ENCODE results near the gene CTSF. TPM values are rescaled to one million over a fixed set of nuclear protein-coding genes. Genes with fewer than 3 reads are reported as not detected.

CTSF gene
- total and polyA plus RNA-seq, 2 of the 13 experiments (the other 11 are each of a cell fraction or from before 2014, with no cell fraction given): not detected

DNA sequence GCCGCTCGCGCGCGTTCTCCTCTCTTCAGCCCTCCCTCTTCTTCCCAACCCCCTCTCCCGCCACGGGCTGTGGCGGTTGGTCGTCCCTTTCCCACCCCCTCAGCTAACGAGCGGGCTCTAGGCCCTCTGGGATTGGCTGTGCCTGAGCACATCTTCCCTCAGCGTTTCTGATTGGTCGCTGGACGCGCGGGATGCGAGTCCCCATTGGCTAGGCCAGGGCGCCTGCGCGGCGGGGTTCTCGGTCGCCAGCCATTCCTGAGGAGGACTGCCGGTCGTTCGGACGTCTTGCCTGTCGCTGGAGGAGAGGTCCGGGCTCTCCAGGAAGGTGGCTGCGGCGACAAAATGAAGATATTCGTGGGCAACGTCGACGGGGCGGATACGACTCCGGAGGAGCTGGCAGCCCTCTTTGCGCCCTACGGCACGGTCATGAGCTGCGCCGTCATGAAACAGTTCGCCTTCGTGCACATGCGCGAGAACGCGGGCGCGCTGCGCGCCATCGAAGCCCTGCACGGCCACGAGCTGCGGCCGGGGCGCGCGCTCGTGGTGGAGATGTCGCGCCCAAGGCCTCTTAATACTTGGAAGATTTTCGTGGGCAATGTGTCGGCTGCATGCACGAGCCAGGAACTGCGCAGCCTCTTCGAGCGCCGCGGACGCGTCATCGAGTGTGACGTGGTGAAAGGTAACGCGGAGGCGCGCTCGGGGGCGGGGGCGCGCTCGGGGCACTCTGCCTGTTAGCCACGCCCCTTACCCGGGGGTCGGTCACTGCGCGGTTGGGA, 48.2 kb upstream of the CTSF start, which contains the start of gene RBM14 (continued):
- TF ChIP-seq, protein P1, sequence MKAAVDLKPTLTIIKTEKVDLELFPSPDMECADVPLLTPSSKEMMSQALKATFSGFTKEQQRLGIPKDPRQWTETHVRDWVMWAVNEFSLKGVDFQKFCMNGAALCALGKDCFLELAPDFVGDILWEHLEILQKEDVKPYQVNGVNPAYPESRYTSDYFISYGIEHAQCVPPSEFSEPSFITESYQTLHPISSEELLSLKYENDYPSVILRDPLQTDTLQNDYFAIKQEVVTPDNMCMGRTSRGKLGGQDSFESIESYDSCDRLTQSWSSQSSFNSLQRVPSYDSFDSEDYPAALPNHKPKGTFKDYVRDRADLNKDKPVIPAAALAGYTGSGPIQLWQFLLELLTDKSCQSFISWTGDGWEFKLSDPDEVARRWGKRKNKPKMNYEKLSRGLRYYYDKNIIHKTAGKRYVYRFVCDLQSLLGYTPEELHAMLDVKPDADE (CRISPR knock-in tag; IDR thresholded peaks at IDR 0.05): peak; percentile 83; the same call in 1 of the 2 replicates
- TF ChIP-seq, protein P2, sequence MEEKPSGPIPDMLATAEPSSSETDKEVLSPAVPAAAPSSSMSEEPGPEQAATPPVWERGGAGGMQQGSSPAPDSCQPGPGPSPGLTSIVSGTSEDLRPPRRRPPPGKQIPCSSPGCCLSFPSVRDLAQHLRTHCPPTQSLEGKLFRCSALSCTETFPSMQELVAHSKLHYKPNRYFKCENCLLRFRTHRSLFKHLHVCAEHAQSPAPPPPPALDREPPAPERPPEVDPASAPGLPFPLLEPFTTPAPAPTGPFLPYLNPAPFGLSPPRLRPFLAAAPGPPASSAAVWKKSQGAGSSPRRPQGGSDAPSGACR (CRISPR knock-in tag; IDR thresholded peaks at IDR 0.05): peak; percentile 86
- TF ChIP-seq NFIC (IDR thresholded peaks at IDR 0.05; ENCODE audit: low read length) (no peak), PAF1 (CRISPR knock-in tag; IDR thresholded peaks at IDR 0.05) (no peak), ZKSCAN1 (IDR thresholded peaks at IDR 0.05; ENCODE audit: low read length) (no peak; the same call in 1 of the 2 replicates), ZFP62 (CRISPR knock-in tag; IDR thresholded peaks at IDR 0.05) (no peak), MBD4 (IDR thresholded peaks at IDR 0.05; ENCODE audit: borderline replicate concordance, low read length) (no peak), TEAD2 (CRISPR knock-in tag; IDR thresholded peaks at IDR 0.05) (peak; percentile 82), ZIK1 (CRISPR knock-in tag; IDR thresholded peaks at IDR 0.05; ENCODE audit: borderline replicate concordance, low read depth) (no peak)
- TF ChIP-seq, protein P3, sequence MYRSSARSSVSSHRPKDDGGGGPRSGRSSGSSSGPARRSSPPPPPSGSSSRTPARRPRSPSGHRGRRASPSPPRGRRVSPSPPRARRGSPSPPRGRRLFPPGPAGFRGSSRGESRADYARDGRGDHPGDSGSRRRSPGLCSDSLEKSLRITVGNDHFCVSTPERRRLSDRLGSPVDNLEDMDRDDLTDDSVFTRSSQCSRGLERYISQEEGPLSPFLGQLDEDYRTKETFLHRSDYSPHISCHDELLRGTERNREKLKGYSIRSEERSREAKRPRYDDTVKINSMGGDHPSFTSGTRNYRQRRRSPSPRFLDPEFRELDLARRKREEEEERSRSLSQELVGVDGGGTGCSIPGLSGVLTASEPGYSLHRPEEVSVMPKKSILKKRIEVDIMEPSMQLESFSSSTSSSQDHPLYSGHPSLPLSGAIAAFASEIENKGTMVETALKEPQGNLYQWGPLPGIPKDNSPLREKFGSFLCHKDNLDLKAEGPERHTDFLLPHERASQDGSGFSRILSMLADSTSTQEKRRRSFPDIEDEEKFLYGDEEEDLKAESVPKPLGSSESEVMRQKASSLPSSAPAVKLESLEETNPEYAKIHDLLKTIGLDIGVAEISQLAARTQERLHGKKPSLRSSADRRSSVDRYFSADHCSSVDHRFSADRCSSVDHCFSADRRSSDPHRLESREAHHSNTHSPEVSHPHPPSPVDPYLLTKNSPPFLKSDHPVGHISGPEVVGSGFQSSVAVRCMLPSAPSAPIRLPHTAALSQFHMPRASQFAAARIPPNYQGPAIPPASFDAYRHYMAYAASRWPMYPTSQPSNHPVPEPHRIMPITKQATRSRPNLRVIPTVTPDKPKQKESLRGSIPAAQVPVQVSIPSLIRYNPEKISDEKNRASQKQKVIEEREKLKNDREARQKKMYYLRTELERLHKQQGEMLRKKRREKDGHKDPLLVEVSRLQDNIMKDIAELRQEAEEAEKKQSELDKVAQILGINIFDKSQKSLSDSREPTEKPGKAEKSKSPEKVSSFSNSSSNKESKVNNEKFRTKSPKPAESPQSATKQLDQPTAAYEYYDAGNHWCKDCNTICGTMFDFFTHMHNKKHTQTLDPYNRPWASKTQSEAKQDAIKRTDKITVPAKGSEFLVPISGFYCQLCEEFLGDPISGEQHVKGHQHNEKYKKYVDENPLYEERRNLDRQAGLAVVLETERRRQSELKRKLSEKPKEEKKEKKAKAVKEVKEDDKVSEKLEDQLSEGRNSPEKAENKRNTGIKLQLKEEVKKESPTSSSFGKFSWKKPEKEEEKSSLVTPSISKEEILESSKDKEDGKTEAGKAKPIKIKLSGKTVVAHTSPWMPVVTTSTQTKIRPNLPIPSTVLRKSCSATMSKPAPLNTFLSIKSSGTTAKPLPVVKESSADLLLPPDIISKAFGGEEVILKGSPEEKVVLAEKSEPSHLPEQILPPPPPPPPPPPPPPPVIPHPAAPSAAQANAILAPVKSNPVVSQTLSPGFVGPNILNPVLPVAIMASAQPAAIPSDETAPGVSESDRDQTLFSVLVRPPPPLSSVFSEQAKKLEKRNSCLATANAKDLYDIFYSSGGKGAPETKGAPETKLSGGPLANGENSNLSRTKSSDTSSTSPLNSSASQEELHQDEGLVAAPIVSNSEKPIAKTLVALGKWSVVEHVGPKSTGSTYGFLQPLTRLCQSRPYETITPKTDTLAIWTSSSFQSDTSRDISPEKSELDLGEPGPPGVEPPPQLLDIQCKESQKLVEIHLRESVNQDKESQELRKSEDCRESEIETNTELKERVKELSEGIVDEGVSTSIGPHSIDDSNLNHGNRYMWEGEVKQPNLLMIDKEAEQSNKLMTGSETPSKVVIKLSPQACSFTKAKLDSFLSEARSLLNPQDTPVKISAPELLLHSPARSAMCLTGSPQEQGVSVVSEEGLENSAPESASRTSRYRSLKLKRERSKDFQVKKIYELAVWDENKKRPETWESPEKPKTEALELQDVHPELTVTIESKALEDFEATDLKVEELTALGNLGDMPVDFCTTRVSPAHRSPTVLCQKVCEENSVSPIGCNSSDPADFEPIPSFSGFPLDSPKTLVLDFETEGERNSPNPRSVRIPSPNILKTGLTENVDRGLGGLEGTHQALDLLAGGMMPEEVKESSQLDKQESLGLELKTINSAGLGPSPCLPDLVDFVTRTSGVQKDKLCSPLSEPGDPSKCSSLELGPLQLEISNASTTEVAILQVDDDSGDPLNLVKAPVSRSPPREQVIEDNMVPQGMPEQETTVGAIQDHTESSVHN (CRISPR knock-in tag; IDR thresholded peaks at IDR 0.05): peak; percentile 91
- TF ChIP-seq, protein P4, sequence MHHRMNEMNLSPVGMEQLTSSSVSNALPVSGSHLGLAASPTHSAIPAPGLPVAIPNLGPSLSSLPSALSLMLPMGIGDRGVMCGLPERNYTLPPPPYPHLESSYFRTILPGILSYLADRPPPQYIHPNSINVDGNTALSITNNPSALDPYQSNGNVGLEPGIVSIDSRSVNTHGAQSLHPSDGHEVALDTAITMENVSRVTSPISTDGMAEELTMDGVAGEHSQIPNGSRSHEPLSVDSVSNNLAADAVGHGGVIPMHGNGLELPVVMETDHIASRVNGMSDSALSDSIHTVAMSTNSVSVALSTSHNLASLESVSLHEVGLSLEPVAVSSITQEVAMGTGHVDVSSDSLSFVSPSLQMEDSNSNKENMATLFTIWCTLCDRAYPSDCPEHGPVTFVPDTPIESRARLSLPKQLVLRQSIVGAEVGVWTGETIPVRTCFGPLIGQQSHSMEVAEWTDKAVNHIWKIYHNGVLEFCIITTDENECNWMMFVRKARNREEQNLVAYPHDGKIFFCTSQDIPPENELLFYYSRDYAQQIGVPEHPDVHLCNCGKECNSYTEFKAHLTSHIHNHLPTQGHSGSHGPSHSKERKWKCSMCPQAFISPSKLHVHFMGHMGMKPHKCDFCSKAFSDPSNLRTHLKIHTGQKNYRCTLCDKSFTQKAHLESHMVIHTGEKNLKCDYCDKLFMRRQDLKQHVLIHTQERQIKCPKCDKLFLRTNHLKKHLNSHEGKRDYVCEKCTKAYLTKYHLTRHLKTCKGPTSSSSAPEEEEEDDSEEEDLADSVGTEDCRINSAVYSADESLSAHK (CRISPR knock-in tag; IDR thresholded peaks at IDR 0.05; ENCODE audit: borderline replicate concordance): no peak
- TF ChIP-seq, protein P5, sequence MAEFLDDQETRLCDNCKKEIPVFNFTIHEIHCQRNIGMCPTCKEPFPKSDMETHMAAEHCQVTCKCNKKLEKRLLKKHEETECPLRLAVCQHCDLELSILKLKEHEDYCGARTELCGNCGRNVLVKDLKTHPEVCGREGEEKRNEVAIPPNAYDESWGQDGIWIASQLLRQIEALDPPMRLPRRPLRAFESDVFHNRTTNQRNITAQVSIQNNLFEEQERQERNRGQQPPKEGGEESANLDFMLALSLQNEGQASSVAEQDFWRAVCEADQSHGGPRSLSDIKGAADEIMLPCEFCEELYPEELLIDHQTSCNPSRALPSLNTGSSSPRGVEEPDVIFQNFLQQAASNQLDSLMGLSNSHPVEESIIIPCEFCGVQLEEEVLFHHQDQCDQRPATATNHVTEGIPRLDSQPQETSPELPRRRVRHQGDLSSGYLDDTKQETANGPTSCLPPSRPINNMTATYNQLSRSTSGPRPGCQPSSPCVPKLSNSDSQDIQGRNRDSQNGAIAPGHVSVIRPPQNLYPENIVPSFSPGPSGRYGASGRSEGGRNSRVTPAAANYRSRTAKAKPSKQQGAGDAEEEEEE (CRISPR knock-in tag; IDR thresholded peaks at IDR 0.05; ENCODE audit: borderline replicate concordance): peak; percentile 86; the same call in 1 of the 2 replicates
